Mucosa of rectum (tissue), 2 donors: ENCODE data around the gene PPEF2.
"Not testable (repeated sequence)": the region's sequence is repeated elsewhere in the genome, so short reads cannot be mapped to it uniquely, and the experiment has no call there.

Source experiments
- H3K27ac ChIP-seq, 2 donors: one replicate each; pipeline ENCODE4 v1.7.0; 2013; ENCODE audit warnings: inconsistent platforms in 2 of 2, low read depth in 2 of 2, low read length in 2 of 2
- H3K27me3 ChIP-seq, 2 donors: one replicate each; pipeline ENCODE4 v1.7.0; 2013; ENCODE audit warnings: low read length in 2 of 2; ENCODE audit not compliant: control insufficient read depth in 2 of 2, insufficient read depth in 2 of 2
- H3K36me3 ChIP-seq, 2 donors: one replicate each; pipeline ENCODE4 v1.7.0; 2013; ENCODE audit warnings: low read length in 2 of 2; ENCODE audit not compliant: control insufficient read depth in 2 of 2, insufficient read depth in 2 of 2
- H3K4me1 ChIP-seq, 2 donors: one replicate each; pipeline ENCODE4 v1.7.0; 2013; ENCODE audit warnings: low read length in 2 of 2, mild to moderate bottlenecking in 1 of 2; ENCODE audit not compliant: control insufficient read depth in 2 of 2, insufficient read depth in 2 of 2
- H3K4me3 ChIP-seq, 2 donors: one replicate each; pipeline ENCODE4 v1.7.0; 2013; ENCODE audit warnings: low read length in 2 of 2
- H3K9ac ChIP-seq, 2 donors: one replicate each; pipeline ENCODE4 v1.7.0; 2013; ENCODE audit warnings: low read length in 2 of 2, low read depth in 1 of 2, mild to moderate bottlenecking in 1 of 2
- H3K9me3 ChIP-seq, 2 donors: one replicate each; pipeline ENCODE4 v1.7.0; 2013; ENCODE audit warnings: low read length in 2 of 2; ENCODE audit not compliant: control insufficient read depth in 2 of 2
- donor health status: healthy.
- donor health status: Normal muscosa, but diverticular disease.

The PPEF2 gene

DNA sequence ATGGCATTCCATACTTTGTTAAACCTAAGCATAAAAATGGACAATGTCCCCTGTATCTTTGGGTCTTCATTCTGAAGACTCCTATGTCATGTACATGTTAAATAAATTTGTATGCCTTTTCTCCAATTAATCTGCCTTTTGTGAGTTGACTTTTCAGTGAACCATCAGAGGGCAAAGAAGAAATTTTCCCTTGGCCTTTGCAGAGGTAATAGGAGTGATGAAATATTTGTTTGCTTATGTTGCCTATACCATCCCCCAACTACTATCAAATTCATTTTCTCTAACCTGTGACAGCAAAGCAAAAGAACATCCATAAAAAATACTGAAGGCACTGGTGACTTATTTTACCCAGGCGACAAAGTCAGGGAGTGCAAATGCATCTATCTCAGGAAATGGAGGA lies 20.3 kb upstream of the PPEF2 start:
- no peaks in the 10 kb centered on the region for H3K9me3 ChIP-seq
- H3K4me1 ChIP-seq, result peaks cover 17 to 37% of the 10 kb centered on the region in 2 donors
- H3K9ac ChIP-seq, result no peak overlapping the region
- no peaks in the 10 kb centered on the region for H3K27me3 ChIP-seq
- peaks cover 26 to 30% of the 10 kb centered on the region in 2 donors for H3K36me3 ChIP-seq
- no peak overlapping the region for H3K4me3 ChIP-seq
- H3K27ac ChIP-seq, result peak overlapping the region in 1 of 2 donors; percentile 90

DNA sequence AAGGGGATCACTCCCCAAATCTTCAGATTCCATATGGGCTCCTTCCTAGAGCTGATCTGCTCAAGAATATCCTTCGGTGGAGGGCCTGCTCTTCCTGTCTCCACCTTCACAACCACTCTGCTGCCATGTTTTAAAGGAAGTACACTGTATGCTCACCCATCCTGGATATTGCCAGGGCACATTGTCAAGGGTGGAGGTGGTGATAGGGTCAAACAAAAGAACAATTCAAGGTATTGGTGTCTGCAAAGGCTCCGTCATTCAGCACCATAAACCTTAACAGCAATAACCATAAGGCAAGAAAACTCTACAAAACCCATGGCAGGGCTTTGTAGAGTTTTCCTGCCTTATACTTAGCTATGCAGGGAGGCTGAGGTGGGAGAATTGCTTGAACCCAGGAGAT lies 19.7 kb upstream of the PPEF2 start:
- Histone ChIP-seq H3K4me3 (peak overlapping the region in 1 of 2 donors; percentile 26), H3K4me1 (peaks cover 20 to 40% of the 10 kb centered on the region in 2 donors), H3K9me3 (no peaks in the 10 kb centered on the region), H3K27ac (peak overlapping the region; percentile 80 to 90), H3K27me3 (no peaks in the 10 kb centered on the region), H3K9ac (no peak overlapping the region), H3K36me3 (peaks cover 31 to 32% of the 10 kb centered on the region in 2 donors)

DNA sequence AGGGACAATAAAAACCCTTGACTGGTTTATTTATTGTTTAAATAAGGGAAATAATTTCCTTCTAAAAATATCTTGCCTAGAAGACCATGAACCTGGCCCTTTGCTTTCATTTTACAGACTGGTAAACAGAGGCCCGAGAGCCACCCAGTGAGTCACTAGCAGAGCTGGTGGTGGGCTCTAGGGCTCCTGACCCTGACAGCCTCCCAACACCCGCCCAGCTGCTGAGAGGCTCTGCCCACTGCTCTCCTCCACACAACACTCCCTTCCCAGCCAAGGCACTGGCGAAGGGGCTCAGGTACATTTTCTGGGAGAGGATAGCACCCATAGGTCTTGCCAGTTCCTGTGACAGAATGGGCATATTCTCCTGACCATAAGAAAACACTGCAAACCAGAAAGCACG lies 18.1 kb upstream of the PPEF2 start:
- Histone ChIP-seq H3K4me1 (peaks cover 25 to 55% of the 10 kb centered on the region in 2 donors), H3K9me3 (no peaks in the 10 kb centered on the region), H3K27ac (peak overlapping the region; percentile 80 to 90), H3K36me3 (peaks cover 26 to 29% of the 10 kb centered on the region in 2 donors), H3K9ac (peak overlapping the region in 1 of 2 donors; percentile 47), H3K4me3 (peak overlapping the region; percentile 5 to 22), H3K27me3 (no peaks in the 10 kb centered on the region)

DNA sequence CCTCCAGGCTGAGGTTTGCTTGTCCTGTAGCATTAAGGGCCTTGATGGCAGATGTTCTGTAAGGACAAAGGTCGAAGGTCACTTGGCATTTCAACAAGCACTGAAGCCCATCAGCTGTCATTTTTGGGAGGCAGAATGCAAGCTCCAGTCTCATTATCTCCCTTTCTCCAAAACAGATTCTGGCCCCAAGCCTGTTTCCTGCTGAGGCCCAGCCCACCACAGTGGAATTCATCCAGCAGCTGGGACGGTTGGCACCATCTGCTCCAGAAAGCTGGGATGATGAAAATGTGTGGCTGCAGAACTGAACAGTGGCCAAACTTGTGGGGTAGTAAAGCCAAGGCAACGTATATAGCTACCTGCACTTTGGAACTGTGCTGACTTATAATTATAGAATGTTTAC lies 17.7 kb upstream of the PPEF2 start:
- Histone ChIP-seq H3K27ac (peak overlapping the region; percentile 59 to 80), H3K4me1 (peaks cover 27 to 57% of the 10 kb centered on the region in 2 donors), H3K9me3 (no peaks in the 10 kb centered on the region), H3K4me3 (peak overlapping the region in 1 of 2 donors; percentile 10), H3K27me3 (no peaks in the 10 kb centered on the region), H3K36me3 (peaks cover 27 to 28% of the 10 kb centered on the region in 2 donors), H3K9ac (no peak overlapping the region)

DNA sequence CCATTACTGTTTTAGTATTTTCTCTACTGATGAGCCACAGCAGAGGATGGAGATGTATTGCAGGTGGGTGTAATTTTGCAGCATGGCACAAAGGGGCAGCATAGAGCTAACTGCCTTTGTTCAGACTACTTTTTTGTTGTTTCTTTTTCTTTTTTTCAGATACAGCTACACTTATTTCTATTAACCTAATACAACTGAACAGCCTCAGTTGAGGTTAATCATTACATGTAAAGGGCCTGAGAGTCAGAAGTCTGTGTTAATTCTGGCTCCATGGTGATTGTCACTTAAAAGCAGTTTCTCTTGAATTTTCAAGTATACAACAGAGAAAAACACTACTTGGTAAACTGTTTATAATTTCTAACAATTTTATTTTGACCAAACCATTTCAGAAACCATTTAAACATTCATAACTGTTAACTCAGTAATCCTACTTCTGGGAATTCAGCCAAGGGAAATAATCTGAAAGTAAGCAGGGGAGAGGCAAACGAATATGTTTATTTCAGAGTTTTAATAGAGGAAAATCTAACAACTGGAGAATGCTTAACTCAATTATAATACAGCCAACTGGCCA lies 13.9 kb upstream of the PPEF2 start:
- Histone ChIP-seq H3K27ac (peak overlapping the region in 1 of 2 donors; percentile 42), H3K4me3 (no peak overlapping the region), H3K9ac (no peak overlapping the region), H3K4me1 (peaks cover 24 to 39% of the 10 kb centered on the region in 2 donors), H3K27me3 (no peaks in the 10 kb centered on the region), H3K36me3 (peaks cover 16 to 24% of the 10 kb centered on the region in 2 donors), H3K9me3 (peaks cover 0 to 2% of the 10 kb centered on the region in 2 donors)

DNA sequence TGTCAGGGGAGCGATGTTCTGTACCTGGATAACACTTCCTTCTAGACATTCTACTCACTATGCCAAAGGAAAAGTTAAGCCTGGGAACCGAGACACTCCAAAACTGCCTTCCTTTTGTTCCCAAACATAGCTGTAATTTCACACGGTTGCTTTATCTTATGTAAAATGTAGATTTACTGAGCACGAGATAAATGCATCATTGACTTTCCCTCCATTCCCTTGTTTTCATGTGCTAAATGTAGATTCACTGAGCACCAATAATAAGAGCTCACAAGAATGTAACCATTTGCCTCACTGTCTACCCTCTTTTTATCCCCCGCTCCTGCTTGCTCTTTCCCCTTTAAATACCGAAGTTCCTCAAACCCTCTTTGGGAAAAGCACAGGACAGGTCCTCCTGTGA lies 10.7 kb upstream of the PPEF2 start:
- H3K36me3 ChIP-seq, result peaks cover 10 to 13% of the 10 kb centered on the region in 2 donors
- H3K9me3 ChIP-seq, result peaks cover 0 to 3% of the 10 kb centered on the region in 2 donors
- no peak overlapping the region for H3K27ac ChIP-seq
- H3K4me3 ChIP-seq, result no peak overlapping the region
- no peak overlapping the region for H3K9ac ChIP-seq
- peaks cover 10 to 21% of the 10 kb centered on the region in 2 donors for H3K4me1 ChIP-seq
- no peaks in the 10 kb centered on the region for H3K27me3 ChIP-seq

DNA sequence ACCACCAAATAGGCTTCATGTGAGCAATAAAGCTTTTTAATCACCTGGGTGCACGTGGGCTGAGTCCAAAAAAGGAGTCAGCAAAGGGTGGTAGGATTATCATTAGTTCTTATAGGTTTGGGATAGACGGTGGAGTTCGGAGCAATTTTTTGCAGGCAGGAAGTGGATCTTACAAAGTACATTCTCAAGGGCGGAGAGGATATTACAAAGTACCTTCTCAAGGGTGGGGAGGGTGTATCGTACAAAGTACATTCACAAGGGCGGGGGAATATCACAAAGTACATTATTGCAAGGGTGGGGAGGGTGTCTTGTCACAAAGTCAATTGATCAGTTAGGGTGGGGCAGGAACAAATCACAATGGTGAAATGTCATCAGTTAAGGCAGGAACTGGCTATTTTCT lies 8.6 kb upstream of the PPEF2 start:
- H3K36me3 ChIP-seq, H3K9ac ChIP-seq, H3K9me3 ChIP-seq, H3K27me3 ChIP-seq, H3K4me3 ChIP-seq, H3K4me1 ChIP-seq: not testable (repeated sequence)
- peak overlapping the region in 1 of 2 donors; percentile 49 for H3K27ac ChIP-seq

DNA sequence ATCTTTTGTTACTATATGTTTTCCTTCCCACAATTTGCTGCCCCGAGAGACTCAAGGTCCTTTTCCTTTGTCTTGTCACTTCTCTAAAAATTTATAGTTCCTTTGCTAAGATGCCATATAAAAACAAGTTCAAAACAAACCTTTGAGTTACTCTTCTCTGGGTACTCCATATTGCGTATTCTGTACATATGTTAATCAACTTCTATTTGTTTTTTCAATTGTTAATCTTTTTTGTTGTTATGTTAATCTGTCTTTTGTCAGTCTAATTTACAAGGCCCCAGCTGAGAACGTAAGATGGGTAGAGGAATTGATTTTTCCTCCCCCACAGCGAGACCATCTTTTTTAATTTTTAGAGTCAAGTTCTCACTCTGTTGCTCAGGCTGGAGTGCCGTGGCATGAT lies 7.2 kb upstream of the PPEF2 start:
- Histone ChIP-seq H3K27ac (no peak overlapping the region), H3K4me1 (no peaks in the 10 kb centered on the region), H3K9ac (no peak overlapping the region), H3K4me3 (no peak overlapping the region), H3K27me3 (no peaks in the 10 kb centered on the region), H3K9me3 (peaks cover 0 to 3% of the 10 kb centered on the region in 2 donors), H3K36me3 (peaks cover 0 to 6% of the 10 kb centered on the region in 2 donors)

DNA sequence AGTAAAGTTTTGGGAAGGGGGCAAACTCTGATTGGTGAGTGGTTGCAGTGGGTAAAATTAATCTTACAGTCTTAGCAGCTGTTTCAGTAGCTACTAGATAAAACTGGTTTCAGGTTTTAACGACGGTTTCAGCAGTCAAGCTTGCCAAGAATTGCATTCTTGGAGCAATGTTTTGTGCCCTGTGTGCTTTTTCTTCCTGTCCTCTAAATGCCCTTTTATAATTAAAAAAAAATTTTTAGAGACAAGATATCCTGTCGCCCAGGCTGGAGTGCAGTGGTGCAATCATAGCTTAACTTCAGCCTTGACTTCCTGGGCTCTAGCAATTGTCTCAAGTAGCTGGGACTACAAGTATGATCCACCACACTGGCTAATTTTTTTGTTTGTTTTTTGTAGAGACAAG lies 6.3 kb upstream of the PPEF2 start:
- no peak overlapping the region for H3K4me3 ChIP-seq
- H3K4me1 ChIP-seq, result no peaks in the 10 kb centered on the region
- peaks cover 0 to 3% of the 10 kb centered on the region in 2 donors for H3K36me3 ChIP-seq
- H3K27me3 ChIP-seq, result no peaks in the 10 kb centered on the region
- H3K9me3 ChIP-seq, result peaks cover 0 to 3% of the 10 kb centered on the region in 2 donors
- no peak overlapping the region for H3K27ac ChIP-seq
- H3K9ac ChIP-seq, result no peak overlapping the region

DNA sequence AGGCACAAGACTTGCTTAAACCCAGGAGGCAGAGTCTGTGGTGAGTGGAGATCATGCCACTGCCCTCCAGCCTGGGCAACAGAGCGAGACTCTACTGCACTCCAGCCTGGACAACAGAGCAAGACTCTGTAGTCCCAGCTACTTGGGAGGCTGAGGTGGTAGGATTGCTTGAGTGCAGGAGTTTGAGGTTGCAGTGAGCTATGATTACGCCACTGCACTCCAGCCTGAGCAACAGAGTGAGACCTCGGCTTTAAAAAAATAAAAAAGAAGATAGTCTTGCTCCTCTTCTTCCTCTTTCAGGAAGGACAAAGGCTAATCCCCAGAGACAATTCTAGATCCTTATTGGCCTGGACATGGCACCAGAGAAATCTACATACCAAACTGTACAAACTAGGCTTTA lies 5.7 kb upstream of the PPEF2 start:
- Histone ChIP-seq H3K9ac (no peak overlapping the region), H3K27ac (no peak overlapping the region), H3K9me3 (peaks cover 0 to 3% of the 10 kb centered on the region in 2 donors), H3K36me3 (no peaks in the 10 kb centered on the region), H3K4me3 (no peak overlapping the region), H3K4me1 (no peaks in the 10 kb centered on the region), H3K27me3 (no peaks in the 10 kb centered on the region)
